GM12873 (cell line): Measurements from ENCODE around the gene CAMTA1.

Experiments
- CTCF ChIP-seq: IDR thresholded peaks from 2 replicates; pipeline ENCODE4 v1.5.1; 2012; ENCODE audit warnings: low read depth, mild to moderate bottlenecking, moderate library complexity, low read length, control low read depth; ENCODE audit not compliant: insufficient read depth; ENCODE audit errors: missing control alignments

CAMTA1 gene

GRCh38 chr1:7652061-7652460, 866.8 kb downstream of the CAMTA1 start:
- TF ChIP-seq CTCF: no peak

GRCh38 chr1:7652515-7653098, 867.4 kb downstream of the CAMTA1 start:
- no peak for TF ChIP-seq CTCF

- no peak for TF ChIP-seq CTCF
Measured at GRCh38 chr1:7654725-7655124, 869.5 kb downstream of the CAMTA1 start.

- no peak for TF ChIP-seq CTCF
Measured at GRCh38 chr1:7655354-7655753, 870.1 kb downstream of the CAMTA1 start.

GRCh38 chr1:7656557-7657215, 871.4 kb downstream of the CAMTA1 start:
- TF ChIP-seq CTCF: no peak

- TF ChIP-seq CTCF: no peak
Measured at GRCh38 chr1:7657287-7658016, 872.2 kb downstream of the CAMTA1 start.

GRCh38 chr1:7658099-7658498, 872.8 kb downstream of the CAMTA1 start:
- TF ChIP-seq CTCF: no peak
